IMR-90 (cell line): Measurements from ENCODE around the gene KCTD8. TPM values are rescaled to one million over a fixed set of nuclear protein-coding genes. Genes with fewer than 3 reads are reported as not detected.

ENCODE experiments used
- ATAC-seq: fragments of 200-7000 bp; cut with Tn5 transposase; 2 replicates; pipeline ENCODE4 v1.9.1; 2020; ENCODE audit warnings: low read depth, mild to moderate bottlenecking, moderate library complexity
- BruUV-seq: library from RNA; stranded (reverse); fragments of 400-500 nt; replicated peaks from 2 replicates; lab custom pipeline; 2021; lab: Mats Ljungman, UMichigan
- CTCF ChIA-PET: fragments of 300-600 bp; formaldehyde crosslinking; extraction: SDS; loops from one replicate; lab custom pipeline; 2021; ENCODE audit warnings: antibody characterized with exemption; lab: Yijun Ruan, JAX
- POLR2A ChIA-PET: fragments of 300-600 bp; sonication (Branson Sonifier 250); formaldehyde crosslinking; loops from one replicate; lab custom pipeline; 2022; ENCODE audit warnings: antibody characterized with exemption; ENCODE audit not compliant: unreplicated experiment; lab: Charles Lee
- DNase-seq: peaks from one replicate; pipeline ENCODE4 v3.0.0; 2013
- H2AFZ ChIP-seq: replicated peaks from 2 replicates; pipeline ENCODE3; 2013; ENCODE audit warnings: low read length, mild to moderate bottlenecking; ENCODE audit not compliant: poor library complexity
- H2AK5ac ChIP-seq: 2 replicates; pipeline ENCODE4 v1.6.1; 2013; ENCODE audit warnings: low read depth, low read length, inconsistent platforms
- H2AK9ac ChIP-seq: replicated peaks from 2 replicates; pipeline ENCODE3; 2013; ENCODE audit warnings: mild to moderate bottlenecking, low read depth, low read length, moderate library complexity; ENCODE audit not compliant: poor library complexity
- H2BK120ac ChIP-seq: 2 replicates; pipeline ENCODE4 v1.6.1; 2013; ENCODE audit warnings: low read depth, low read length, inconsistent platforms
- H2BK15ac ChIP-seq: 3 replicates; pipeline ENCODE4 v1.6.1; 2013; ENCODE audit warnings: low read depth, low read length, inconsistent platforms
- H2BK20ac ChIP-seq: 2 replicates; pipeline ENCODE4 v1.6.1; 2013; ENCODE audit warnings: low read depth, mild to moderate bottlenecking, inconsistent platforms, low read length, moderate library complexity
- H2BK5ac ChIP-seq: 2 replicates; pipeline ENCODE4 v1.6.1; 2013; ENCODE audit warnings: mild to moderate bottlenecking, low read depth, low read length, inconsistent platforms; ENCODE audit not compliant: poor library complexity, severe bottlenecking
- H3K14ac ChIP-seq: replicated peaks from 2 replicates; pipeline ENCODE4 v1.6.1; 2013; ENCODE audit warnings: low read depth, low read length, inconsistent platforms
- H3K18ac ChIP-seq: 2 replicates; pipeline ENCODE4 v1.6.1; 2013; ENCODE audit warnings: low read depth, low read length, control low read depth
- H3K23ac ChIP-seq: 2 replicates; pipeline ENCODE4 v1.6.1; 2013; ENCODE audit warnings: low read depth, low read length, inconsistent platforms
- H3K27ac ChIP-seq: 2 replicates; pipeline ENCODE4 v1.5.1; 2013; ENCODE audit warnings: mild to moderate bottlenecking, control low read depth, low read length; ENCODE audit not compliant: insufficient read depth
- H3K27me3 ChIP-seq: 2 replicates; pipeline ENCODE4 v1.6.1; 2013; ENCODE audit warnings: low read length; ENCODE audit not compliant: control insufficient read depth, insufficient read depth
- H3K36me3 ChIP-seq: 2 replicates; pipeline ENCODE4 v1.6.1; 2013; ENCODE audit warnings: low read length, mixed read lengths; ENCODE audit not compliant: control insufficient read depth, insufficient read depth
- H3K4ac ChIP-seq: 2 replicates; pipeline ENCODE4 v1.6.1; 2013; ENCODE audit warnings: low read depth, low read length, inconsistent platforms
- H3K4me1 ChIP-seq: 2 replicates; pipeline ENCODE4 v1.6.1; 2013; ENCODE audit warnings: low read length, mixed read lengths; ENCODE audit not compliant: control insufficient read depth, insufficient read depth
- H3K4me2 ChIP-seq: 2 replicates; pipeline ENCODE4 v1.6.1; 2013; ENCODE audit warnings: low read depth, mild to moderate bottlenecking, control low read depth, low read length, moderate library complexity
- H3K4me3 ChIP-seq: 2 replicates; pipeline ENCODE4 v1.5.1; 2013; ENCODE audit warnings: low read depth, mild to moderate bottlenecking, control low read depth, low read length, moderate library complexity; ENCODE audit not compliant: insufficient read depth
- H3K56ac ChIP-seq: 2 replicates; pipeline ENCODE4 v1.6.1; 2013; ENCODE audit warnings: low read length, inconsistent platforms; ENCODE audit not compliant: insufficient read depth; ENCODE audit errors: extremely low read depth
- H3K79me1 ChIP-seq, 2 experiments: 2 replicates each; pipeline ENCODE4 v1.6.1; 2013; ENCODE audit warnings: low read length in 2 of 2, inconsistent platforms in 1 of 2, low read depth in 1 of 2
- H3K9ac ChIP-seq: 2 replicates; pipeline ENCODE4 v1.6.1; 2013; ENCODE audit warnings: low read depth, low read length, control low read depth
- H3K9me1 ChIP-seq: 2 replicates; pipeline ENCODE4 v1.6.1; 2013; ENCODE audit warnings: low read length, inconsistent platforms; ENCODE audit not compliant: insufficient read depth
- H3K9me3 ChIP-seq: 2 replicates; pipeline ENCODE4 v1.6.1; 2013; ENCODE audit warnings: low read length; ENCODE audit not compliant: control insufficient read depth, insufficient read depth
- H4K20me1 ChIP-seq: 2 replicates; pipeline ENCODE4 v1.6.1; 2013; ENCODE audit warnings: low read length, inconsistent platforms; ENCODE audit not compliant: insufficient read depth
- H4K5ac ChIP-seq: 2 replicates; pipeline ENCODE4 v1.6.1; 2013; ENCODE audit warnings: mild to moderate bottlenecking, low read depth, low read length, control low read depth
- H4K8ac ChIP-seq, 2 experiments: 2 replicates each; pipeline ENCODE4 v1.6.1; 2013; ENCODE audit warnings: low read depth in 2 of 2, low read length in 2 of 2, control low read depth in 1 of 2, inconsistent platforms in 1 of 2
- H4K91ac ChIP-seq: 2 replicates; pipeline ENCODE4 v1.6.1; 2013; ENCODE audit warnings: low read depth, low read length, inconsistent platforms; ENCODE audit not compliant: insufficient read depth
- CEBPB ChIP-seq: IDR thresholded peaks from 2 replicates; pipeline ENCODE4 v1.6.1; 2012; ENCODE audit warnings: low read depth, low read length, improper control_type of control experiment
- CHD1 ChIP-seq: IDR thresholded peaks from 2 replicates; pipeline ENCODE4 v1.6.1; 2012; ENCODE audit warnings: low read depth, low read length, improper control_type of control experiment
- FOS ChIP-seq: fragments of 150-350 bp; IDR thresholded peaks from 2 replicates; pipeline ENCODE4 v1.6.1; 2016; ENCODE audit warnings: low read depth, low read length
- MAFK ChIP-seq: IDR thresholded peaks from 2 replicates; pipeline ENCODE4 v1.6.1; 2012; ENCODE audit warnings: low read depth, low read length, improper control_type of control experiment
- MAZ ChIP-seq: IDR thresholded peaks from 2 replicates; pipeline ENCODE4 v1.6.1; 2012; ENCODE audit warnings: low read depth, mild to moderate bottlenecking, low read length, improper control_type of control experiment, moderate library complexity, borderline replicate concordance
- RAD21 ChIP-seq: IDR thresholded peaks from 2 replicates; pipeline ENCODE4 v1.6.1; 2012; ENCODE audit warnings: low read length, improper control_type of control experiment
- SMC3 ChIP-seq: fragments of 150-350 bp; IDR thresholded peaks from 2 replicates; pipeline ENCODE4 v1.6.1; 2016; ENCODE audit warnings: low read depth, mild to moderate bottlenecking, antibody characterized with exemption, low read length, moderate library complexity
- dilution Hi-C: fragments of 300-500 bp; cut with HindIII; formaldehyde crosslinking; loops from one replicate; pipeline ENCODE4 v1.14.3; 2018; ENCODE audit warnings: low sequenced_read_pairs; ENCODE audit not compliant: unreplicated experiment
- in situ Hi-C: fragments of 300-500 bp; cut with MboI; formaldehyde crosslinking; loops from 3 replicates; pipeline ENCODE4 v1.14.3; 2019; ENCODE audit warnings: low sequenced_read_pairs, inconsistent platforms, mixed read lengths
- intact Hi-C: fragments of 100-400 bp; cut with micrococcal nuclease; formaldehyde crosslinking; loops from 2 replicates; pipeline ENCODE4 v1.10.0; 2022
- polyA plus RNA-seq, 3 experiments: library from polyadenylated mRNA; depleted of rRNA; stranded (reverse); fragments of >200 nt; gene quantifications; 2 replicates each; pipeline ENCODE4 v1.2.3, GENCODE V29; 2012; ENCODE audit warnings: low replicate concordance in 1 of 3
- total RNA-seq: library from RNA; depleted of rRNA; stranded (reverse); fragments of >200 nt; gene quantifications from 2 replicates; pipeline ENCODE4 v1.2.3, GENCODE V29; 2012

KCTD8 gene
- total and polyA plus RNA-seq, 2 of the 4 experiments (the other 2 are of a cell fraction), result 0.03 TPM; not detected in 1

DNA sequence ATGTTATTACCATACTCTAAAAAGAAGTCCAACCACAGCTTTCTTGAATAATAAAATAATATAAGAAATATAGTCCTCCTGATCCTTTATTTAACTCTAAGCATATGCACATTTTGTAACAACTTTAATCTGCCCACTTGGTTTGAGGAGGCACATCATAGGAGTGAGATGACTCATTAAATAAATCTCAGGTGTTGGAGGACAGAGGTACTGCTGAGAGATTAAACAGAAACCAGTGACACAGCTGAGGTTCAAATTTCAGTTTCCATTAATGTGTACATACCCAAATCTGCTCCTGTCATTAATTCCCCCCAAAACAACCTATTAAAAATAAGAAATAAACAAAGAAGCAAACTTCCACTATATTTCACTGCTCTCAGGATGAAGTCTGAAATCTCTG, 211.0 kb downstream of the KCTD8 start:
- H2BK20ac ChIP-seq, result no peak overlapping the region
- no peak overlapping the region for H2AK5ac ChIP-seq
- H2BK15ac ChIP-seq, result no peak overlapping the region
- no peaks in the 10 kb centered on the region for H3K79me1 ChIP-seq
- in situ Hi-C loops, result no loop called here
- no TSS peak for BruUV-seq
- H3K27ac ChIP-seq, result no peak overlapping the region
- H4K91ac ChIP-seq, result no peak overlapping the region
- no peaks in the 10 kb centered on the region for H3K27me3 ChIP-seq
- H2BK120ac ChIP-seq, result no peak overlapping the region
- H3K18ac ChIP-seq, result no peak overlapping the region
- no peak overlapping the region for H2AK9ac ChIP-seq
- H4K5ac ChIP-seq, result no peak overlapping the region
- dilution Hi-C loops, result no loop called here
- CTCF ChIA-PET, result no interaction called here
- no peak overlapping the region for H3K4me3 ChIP-seq
- intact Hi-C loops, result no loop called here
- no peak for ATAC-seq
- H3K14ac ChIP-seq, result no peak overlapping the region
- no peak overlapping the region for H3K4ac ChIP-seq
- H3K56ac ChIP-seq, result no peak overlapping the region
- no peak overlapping the region for H3K9ac ChIP-seq
- no peaks in the 10 kb centered on the region for H3K36me3 ChIP-seq
- TF ChIP-seq FOS (no peak), CEBPB (no peak), SMC3 (no peak), MAZ (no peak), MAFK (no peak), RAD21 (no peak), CHD1 (no peak)
- H4K20me1 ChIP-seq, result no peaks in the 10 kb centered on the region
- H3K23ac ChIP-seq, result no peak overlapping the region
- H4K8ac ChIP-seq, result no peak overlapping the region
- H2AFZ ChIP-seq, result no peak overlapping the region
- H3K9me3 ChIP-seq, result no peaks in the 10 kb centered on the region; the same call in 1 of the 2 replicates
- DNase-seq, result no peak
- no peaks in the 10 kb centered on the region for H3K9me1 ChIP-seq
- no peaks in the 10 kb centered on the region for H3K4me1 ChIP-seq
- no peak overlapping the region for H3K4me2 ChIP-seq
- H2BK5ac ChIP-seq, result no peak overlapping the region
- POLR2A ChIA-PET, result no interaction called here
